Ovary (tissue), 3 donors: ENCODE measurements around the gene TMEM63B.

Experiments
- CTCF ChIP-seq, 3 donors: fragments of 450-650 bp in 2 of 3; fragments of 200-600 bp in 1 of 3; IDR thresholded peaks; one replicate each; pipeline versions ENCODE4 v1.5.1 to v1.8.0; 2016 to 2022; ENCODE audit warnings: antibody characterized with exemption in 3 of 3, mild to moderate bottlenecking in 1 of 3
- POLR2A ChIP-seq: fragments of 450-650 bp; IDR thresholded peaks from one replicate; pipeline ENCODE4 v1.6.1; 2017; ENCODE audit warnings: antibody characterized with exemption, mild to moderate bottlenecking, moderate library complexity
- donor health status: DM: no; HTN: no; CAD: no.

- TF ChIP-seq CTCF (IDR thresholded peaks at IDR 0.05): no peak
- TF ChIP-seq POLR2A: no peak
Observed at GRCh38 chr6:44166116-44166515, 38.8 kb downstream of the TMEM63B start.
